NCI-H128 (cell line): ENCODE results near the gene COL28A1.

ENCODE experiments used
- DNase-seq: peaks from one replicate; lab custom pipeline; 2025; ENCODE audit not compliant: unreplicated experiment; lab: John Stamatoyannopoulos, UW

Gene COL28A1

DNA sequence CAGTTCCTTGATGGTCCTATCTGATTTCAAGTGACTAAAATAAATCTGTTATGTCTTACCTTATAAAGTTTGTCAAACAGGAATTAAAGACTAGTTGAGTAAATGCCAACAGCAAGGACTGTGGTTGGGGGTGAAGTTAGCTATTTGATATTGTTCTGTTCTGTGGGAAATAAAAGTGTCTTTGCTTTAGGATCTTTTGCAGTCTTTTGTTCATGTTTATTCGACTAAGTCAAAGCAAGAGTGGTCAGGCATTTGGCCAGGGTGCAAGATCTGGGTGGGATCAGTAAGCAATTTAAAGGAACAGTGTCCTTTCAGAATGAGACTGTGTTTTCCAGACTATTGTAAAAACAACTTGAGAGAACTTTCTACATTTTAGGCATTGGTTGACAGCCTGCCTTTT is at the start of gene COL28A1:
Gene COL28A1, minus strand, starts transcription at position 183 of the 400 bp plus-strand sequence. CDS start 2,998 bp downstream, outside the sequence.
- DNase-seq = no peak

DNA sequence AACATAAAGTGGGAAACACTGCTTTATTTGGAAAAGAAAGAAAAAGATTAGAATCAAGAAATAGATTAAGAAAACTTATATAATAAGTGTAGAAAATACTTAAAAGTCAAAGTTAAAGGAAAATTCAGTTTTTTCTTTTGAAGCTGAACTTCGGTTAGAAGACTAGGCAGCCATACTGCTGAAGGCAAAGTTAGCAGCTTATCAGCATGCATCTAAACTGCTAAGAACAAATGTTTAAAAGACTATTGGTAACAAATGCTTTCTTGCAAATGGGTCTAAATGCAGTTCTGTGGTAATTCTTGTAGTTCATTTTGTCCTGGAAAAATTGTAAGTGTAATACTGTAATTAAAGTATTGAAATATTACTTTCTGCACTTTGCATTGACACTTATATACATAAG is 49.0 kb upstream of the COL28A1 start:
- DNase-seq = no peak

DNA sequence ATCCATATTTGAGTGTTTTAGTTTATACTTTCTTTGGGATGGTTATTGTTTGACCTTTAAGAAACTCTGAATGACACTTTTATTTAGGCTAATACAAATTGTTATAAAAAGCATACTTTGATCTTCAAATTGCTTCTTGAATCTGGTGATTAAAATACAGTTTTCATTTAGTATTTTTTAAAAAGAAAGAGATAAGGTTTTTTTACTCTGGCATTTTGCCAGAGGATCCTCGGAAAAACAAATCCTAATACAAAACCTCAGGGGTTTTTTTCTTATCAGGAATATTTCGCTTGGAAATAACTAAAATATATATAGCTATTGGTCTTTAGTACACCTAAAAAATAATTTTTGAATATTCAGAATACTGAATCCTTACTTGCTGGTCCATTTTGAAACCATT is 48.1 kb upstream of the COL28A1 start:
- DNase-seq = no peak

DNA sequence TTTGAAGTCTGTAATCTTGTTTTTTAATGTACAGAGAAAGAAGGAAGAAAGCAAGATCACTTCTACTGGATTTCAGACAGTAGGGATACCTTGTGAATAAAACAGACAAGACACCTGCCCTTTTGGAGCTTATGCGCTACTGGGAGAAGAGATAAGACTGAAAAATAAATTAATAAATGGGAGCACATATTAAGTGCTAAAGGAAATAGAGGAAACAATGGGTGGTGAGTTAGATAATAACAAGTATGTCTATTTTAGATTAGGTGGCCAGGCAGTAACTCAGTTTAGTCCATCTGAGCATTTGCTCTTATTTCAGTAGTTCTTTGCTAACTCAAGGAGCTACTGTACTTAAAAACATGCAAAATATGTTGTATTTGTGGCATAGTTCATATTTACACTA is 46.9 kb upstream of the COL28A1 start:
- DNase-seq = no peak

DNA sequence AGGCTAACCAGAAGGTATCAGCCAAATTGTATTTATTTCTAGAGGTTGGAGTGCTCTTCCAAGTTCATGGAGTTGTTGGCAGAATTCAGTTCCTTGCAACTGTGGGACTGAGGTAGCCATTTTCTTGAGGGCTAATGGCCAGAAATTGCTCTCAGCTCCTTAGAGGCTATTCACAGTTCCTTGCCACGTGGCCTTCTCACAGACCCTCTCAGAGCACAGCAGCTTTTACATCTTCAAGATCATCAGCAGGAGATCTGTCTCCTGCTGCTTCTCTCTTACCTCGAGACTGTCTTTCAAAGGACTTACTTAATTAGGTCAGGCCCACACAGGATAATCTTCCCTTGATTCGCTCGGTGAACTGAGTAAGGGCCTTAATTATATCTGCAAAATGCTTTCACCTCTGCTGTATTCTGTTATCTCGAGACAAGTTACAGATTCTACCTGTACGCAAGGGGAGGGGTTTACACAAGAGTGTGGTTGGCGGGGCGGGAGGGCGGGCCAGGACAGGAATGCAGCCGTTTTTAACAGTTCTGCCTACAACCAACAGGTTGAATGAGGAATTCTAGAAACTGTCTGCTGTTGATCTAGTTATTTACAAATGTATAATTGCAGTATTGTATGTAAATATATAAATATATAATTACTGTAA is 46.0 kb upstream of the COL28A1 start:
- no peak for DNase-seq

DNA sequence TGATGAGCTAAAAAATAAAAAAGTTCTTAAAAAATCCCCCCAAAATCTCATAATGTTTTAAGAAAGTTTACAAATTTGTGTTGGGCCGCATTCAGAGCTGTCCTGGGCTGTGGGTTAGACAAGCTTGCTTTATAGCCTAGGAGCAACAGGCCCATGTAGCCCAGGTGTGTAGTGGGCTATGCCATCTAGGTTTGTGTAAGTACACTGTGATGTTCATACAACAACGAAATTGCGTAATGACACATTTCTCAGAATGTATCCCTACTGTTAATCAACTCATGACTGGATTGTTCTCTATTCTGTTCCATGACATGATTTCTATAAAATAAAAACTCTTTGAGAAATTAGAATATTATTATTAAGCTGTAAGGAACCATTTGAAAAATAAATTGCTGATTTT is 44.0 kb upstream of the COL28A1 start:
- DNase-seq = no peak

DNA sequence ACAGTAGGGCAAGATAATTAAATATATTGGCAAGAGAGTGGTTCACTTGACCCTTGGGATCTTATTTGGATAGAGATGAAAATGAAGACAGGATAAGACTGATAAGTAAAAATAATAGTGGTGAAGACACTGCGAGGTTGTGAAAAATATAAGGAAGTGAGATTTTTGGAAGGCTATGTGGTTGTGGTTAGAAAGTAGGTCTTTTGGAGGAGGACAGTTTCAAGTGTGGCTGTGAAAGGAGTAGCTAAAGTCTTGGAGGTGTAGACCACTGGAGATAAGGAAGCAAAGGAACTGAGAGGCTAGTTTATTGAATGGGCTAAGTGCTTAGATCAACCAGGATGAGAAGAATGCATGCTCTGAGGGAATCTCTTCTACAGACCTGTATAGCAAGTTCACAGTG is 42.2 kb upstream of the COL28A1 start:
- DNase-seq = no peak

DNA sequence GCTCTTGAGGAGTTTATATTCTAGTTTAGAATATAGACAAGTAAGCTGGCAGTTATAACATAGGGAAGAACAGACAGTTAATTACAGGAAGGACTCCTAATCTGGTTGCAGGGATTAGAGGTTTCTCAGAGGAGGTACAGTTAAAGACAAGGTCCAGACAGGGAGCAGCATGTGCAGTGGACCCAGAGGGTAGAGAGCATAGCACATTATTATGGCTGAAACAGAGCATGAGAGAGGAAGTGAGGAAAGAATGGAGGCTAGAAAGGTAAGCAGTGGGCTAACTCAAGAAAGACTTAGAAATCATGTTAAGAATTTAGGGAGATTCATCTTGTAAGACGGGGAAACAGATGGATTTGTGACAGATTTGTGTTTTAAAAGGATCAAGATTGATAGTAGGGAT is 40.7 kb upstream of the COL28A1 start:
- DNase-seq = no peak

DNA sequence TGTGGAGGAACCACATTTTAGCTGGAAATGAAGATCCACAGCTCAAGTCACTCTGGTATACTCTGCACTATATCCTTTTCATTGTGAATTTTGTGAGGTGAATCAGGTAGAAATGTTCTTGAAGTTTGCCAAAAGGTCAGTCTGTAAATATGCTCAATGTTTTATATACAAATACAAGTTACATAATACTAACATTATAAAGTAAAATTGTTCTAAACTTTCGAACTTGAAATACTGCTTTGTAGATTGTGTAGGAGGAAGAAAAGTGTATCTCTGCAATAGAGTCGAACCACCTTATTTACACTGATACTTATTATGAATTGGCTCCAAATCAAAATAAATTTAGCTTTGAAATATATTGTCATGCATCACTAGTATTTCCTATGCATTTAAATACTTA is 38.0 kb upstream of the COL28A1 start:
- DNase-seq = no peak

DNA sequence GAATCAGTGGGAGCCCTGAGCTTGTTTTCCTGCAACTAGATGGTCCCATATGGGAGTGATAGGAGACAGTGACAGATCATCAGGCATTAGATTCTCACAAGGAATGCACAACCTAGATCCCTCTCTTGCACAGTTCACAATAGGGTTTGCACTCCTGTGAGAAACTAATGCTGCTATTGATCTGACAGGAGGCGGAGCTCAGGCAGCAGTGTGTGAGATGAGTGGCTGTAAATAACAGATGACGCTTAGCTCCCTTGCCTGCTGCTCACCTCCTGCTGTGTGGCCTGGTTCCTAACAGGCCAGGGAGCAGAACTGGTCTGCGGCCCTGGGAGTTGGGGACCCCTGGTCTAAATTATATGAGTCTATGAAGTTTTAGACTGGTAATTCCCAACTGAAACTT is 34.9 kb upstream of the COL28A1 start:
- DNase-seq = no peak

DNA sequence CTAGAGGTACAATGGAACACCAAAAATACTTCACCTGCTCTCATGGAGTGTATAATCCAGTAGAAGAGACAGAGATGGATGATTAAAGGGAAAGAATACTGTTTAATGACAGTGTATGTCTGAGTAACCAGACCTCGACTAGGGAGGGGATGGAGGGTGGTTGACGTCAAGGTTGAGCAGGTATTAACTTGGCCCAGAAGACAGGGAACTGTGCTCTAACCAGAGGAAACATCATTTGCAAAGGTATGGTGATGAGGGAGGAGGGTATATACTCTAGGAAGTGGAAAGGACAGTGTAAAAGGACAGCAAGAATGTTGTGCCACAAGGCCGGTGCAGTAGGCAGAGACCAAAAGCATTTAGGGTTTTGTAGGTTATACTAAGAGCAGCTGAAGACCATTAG is 33.9 kb upstream of the COL28A1 start:
- no peak for DNase-seq

DNA sequence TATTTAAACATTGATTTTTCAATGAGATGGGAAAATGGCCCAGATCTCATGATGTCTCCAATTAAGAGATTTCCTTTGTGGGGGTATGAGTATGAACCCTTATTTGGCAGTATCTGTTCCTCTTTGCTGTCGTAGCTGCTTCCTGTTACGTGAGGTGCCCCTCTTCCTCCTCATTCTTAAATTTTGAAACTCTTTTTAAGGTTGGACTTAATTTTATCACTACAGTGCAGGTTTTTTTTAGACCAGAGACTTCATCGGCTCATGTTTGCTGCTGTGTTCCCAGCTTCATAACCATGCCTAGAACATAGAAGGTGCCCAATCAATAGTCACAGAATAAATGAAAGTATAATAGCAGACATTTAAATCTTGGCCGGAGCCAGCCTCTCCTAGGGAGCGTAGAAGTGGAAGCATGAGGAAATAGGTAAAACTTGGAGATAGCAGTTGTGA is 33.4 kb upstream of the COL28A1 start:
- DNase-seq = no peak

DNA sequence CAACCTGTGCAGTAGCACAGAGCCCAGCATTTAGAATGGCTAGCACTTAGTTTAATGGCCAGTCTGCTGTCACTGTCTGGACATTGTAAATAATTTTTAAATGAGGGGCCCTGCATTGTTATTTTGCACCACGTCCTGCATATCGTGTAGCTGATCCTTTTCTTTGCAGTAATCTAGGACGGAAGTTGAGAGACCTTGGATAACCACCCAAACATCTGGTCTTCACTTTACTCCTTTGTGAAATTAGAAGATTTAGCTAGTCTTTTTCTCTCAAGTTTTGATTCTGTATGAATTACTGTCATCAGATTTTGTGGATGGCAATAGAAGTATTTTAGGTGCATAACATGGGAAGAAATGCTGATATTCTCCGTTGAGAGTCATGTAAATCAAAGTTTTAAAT is 32.9 kb upstream of the COL28A1 start:
- DNase-seq = no peak

DNA sequence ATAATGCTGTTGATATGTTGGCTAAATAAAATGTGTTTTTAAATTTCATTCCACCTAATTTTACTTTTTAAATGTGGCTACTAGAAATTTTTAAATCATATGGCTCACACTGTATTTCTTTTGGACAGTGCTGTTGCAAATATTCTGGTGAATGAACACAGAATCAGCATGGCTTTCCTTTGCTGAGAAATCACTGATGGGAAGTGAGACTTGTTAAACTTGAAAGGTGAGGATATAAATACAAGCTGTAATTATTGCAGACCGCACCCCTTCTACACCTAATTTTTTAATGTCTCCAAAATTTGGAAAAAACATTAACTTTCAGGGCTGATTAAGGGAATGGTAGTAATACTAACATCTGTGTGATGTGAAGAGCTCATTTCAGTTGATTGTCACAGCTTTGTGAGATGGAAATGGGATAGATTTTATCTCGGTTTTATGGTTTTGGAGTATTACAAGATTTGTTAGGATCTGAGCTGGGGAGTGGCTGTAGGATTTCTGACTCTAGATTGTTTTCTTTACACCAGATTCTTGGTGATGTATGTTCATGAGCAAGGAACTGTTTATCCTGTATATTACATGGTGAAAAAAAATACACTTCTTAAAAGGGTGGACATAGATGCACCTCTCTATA is 32.3 kb upstream of the COL28A1 start:
- no peak for DNase-seq

DNA sequence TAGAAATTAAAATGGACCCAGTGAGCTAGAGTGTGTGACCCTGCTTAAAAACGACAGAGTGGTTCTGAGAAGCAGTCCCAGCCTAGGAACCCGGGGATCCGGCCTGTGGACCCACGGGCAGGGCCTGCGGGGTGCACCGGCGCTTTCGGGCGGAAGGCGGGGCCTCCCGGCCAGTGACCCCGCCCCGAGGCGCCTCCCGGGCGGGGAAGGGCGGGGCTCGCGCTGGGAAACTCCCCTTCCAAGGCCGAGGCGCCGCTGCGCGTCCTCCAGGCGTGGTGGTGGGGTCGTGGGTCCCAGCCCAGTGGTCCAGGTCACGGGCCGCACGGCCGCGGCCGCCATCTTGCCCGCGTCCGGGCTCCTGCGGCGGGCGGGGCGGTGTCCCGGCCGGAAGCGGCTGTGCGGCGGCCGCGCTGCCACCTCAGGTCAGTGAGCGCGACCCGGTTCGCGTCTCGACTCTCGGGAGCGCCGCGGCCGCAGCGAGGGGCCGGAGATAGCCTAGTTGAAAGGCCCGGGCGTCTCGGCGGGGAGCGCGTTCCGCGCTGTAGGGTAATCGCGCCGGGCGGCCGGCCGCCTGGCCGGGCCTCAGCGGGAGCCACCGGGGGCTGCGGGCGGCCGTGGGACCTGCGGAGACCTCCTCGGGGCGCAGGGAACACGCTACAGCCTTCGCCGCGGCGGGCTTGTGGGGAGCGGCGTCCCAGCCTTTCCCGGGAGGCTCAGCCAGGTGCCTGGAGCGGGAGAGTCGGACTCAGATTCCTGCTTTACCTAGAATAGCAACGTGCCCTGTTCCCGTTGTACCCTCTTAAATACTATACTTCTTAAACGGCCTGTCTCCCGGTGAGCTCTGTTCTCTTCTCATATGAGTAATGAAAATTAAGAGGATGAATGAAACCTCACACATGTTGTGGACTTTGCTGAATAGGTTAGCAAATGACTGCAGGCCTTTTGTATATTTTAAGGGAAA is 31.3 kb upstream of the COL28A1 start, which contains the start of gene MIOS:
Gene MIOS, plus strand, starts transcription at position 234 of the 961 bp plus-strand sequence. CDS start 5,592 bp downstream, outside the sequence.
- peak; percentile 50 for DNase-seq

DNA sequence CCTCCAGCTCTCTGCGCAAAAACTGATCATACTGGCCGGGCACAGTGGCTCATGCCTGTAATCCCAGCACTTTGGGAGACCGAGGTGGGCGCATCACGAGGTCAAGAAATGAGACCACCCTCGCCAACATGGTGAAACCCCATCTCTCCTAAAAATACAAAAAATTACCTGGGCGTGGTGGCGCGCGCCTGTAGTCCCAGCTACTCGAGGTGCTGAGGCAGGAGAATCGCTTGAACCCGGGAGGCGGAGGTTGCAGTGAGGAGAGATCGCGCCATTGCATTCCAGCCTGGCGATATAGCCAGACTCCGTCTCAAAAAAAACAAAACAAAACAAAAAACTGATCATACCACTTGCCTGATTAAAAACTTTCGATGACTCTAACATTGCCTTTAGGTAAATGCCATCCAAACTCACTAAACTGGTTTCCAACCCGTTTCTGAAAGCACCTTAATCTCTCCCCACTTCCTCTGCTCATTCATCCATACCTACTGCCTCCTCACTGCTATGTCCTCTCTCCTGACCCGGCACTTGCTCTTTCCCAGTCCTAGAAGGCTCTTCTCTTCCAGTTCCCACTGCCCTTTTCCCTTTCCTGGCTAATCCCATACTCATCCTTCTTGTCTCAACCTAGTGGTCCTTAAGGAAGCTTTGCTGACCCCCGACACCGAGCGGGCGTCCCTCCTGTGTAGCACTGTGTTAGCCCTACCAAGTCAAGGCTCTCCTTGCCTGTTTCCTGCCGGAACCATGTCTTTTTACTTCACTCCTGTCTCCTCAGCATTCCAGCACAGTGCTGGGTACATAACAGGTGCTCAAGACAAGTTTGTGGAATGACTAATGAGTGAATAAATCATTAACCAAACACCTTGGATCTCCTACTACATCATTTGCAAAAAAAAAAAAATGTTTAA is 30.3 kb upstream of the COL28A1 start:
- DNase-seq = no peak

DNA sequence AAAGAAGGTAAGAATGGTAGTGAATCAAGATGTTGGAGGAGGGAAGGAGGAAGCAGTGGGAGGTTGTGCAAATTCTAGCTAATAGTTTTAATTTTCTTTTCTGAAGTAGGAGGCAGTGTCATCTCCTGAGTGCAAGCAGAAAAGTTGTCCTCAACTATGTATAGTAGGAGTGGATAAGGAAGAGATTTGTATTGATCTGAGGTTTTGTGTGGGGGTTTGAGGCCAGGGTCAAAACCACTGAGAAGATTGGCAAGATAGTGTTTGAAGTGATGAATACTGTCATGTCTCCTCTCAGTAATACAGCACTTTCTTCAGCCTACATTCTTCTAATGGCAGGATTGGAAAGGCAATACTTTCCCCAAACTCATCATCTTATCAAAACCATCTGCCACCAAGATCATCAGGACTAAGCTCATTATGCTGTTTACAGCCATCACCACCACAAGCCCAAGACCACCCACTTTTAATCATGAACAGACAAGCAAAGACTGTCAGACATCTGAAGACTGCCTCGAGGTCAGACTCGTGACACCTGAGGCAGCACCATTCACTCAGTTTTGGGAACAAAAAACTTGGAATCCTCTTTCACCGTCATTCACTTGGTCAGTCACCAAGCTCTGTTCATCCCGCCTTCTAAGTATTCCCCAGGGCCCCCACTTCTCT is 29.5 kb upstream of the COL28A1 start:
- no peak for DNase-seq

DNA sequence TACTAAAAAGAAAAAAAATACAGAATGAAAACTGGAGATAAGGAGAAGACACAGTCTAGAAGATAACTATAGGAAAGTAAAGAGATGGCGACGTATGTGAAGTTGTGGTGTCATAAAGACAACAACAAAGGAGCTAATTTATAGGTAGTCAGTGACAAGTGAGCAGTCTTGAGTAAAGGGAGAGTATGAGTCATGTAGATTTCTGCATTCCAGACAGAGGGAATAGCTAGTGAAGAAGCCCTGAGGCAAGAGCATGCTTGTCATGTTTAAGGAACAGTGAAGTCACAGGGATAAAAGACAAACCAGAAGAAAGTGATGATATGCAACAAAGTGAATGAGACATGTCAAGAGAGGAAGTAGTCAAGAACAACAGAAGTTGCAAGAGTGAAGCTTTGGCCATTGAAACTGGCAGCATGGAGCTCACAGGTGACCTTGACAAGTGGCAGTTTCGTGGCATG is 28.7 kb upstream of the COL28A1 start:
- no peak for DNase-seq

DNA sequence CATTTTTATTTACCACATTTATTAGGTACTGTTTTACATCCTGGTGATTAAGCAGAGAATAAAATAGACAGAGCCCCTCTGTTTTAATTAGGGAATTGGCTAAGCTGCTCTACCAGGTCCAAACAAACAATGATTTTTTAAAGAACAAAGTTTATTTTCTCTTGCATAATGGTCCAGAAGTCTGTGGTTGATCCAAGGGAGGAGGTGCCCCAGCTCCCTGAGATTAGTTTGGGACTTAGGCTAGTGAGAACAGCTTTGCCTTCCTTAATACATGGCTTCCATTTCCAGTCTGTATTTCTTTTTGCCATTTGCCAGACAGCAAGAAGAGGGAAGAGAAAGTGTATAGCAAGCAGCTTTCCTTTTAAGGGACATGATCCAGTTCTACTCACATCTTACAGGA is 28.1 kb upstream of the COL28A1 start:
- no peak for DNase-seq

DNA sequence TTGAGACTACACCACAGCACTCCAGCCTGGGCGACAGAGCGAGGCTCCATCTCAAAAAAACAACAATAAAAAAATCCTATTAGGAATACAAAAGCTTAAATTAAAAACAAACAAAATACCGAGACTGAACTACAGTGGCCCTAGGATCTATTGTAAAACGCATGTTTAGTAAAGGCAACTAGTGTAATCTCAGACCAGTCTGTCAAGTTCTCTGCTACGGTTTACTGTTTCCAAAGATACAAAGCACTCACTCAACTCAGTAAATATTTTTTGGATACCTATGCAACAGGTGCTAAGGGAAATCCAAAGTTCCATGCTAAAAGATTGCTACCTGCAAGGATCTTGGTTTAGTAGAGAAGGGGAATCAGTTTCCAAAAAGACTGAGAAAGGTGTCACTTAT is 27.6 kb upstream of the COL28A1 start:
- DNase-seq = no peak
